Hematopoietic multipotent progenitor cell treated with erythropoietin and hydrocortisone succinate and interleukin-3 and kit ligand, for 4 days (in vitro differentiated cells): ENCODE results near the gene ADCY6.

Experiments
- DNase-seq: peaks from one replicate; pipeline ENCODE4 v3.0.0-alpha.2; 2015

Gene ADCY6

GRCh38 chr12:48788854-48789775, at the start of gene ADCY6:
Gene ADCY6, minus strand, starts transcription at chr12:48789089. Its CDS starts 5,655 bp downstream, at chr12:48783434.
- DNase-seq, result peak; percentile 70

GRCh38 chr12:48838048-48838447, 49.2 kb upstream of the ADCY6 start:
- DNase-seq, result no peak

GRCh38 chr12:48832321-48833060, 43.6 kb upstream of the ADCY6 start:
- no peak for DNase-seq

- no peak for DNase-seq
Measured at GRCh38 chr12:48831257-48831656, 42.4 kb upstream of the ADCY6 start.

GRCh38 chr12:48828841-48829575, 40.1 kb upstream of the ADCY6 start:
- DNase-seq, result no peak

GRCh38 chr12:48828293-48828692, 39.4 kb upstream of the ADCY6 start:
- DNase-seq, result no peak

GRCh38 chr12:48827513-48828096, 38.7 kb upstream of the ADCY6 start:
- DNase-seq, result no peak

GRCh38 chr12:48827026-48827425, 38.1 kb upstream of the ADCY6 start:
- no peak for DNase-seq

GRCh38 chr12:48826209-48826855, 37.4 kb upstream of the ADCY6 start:
- DNase-seq, result no peak

- DNase-seq, result no peak
Measured at GRCh38 chr12:48824905-48825304, 36.0 kb upstream of the ADCY6 start.

- DNase-seq, result no peak
Measured at GRCh38 chr12:48824112-48824511, 35.2 kb upstream of the ADCY6 start.

GRCh38 chr12:48823281-48823680, 34.4 kb upstream of the ADCY6 start:
- no peak for DNase-seq

- DNase-seq, result no peak
Measured at GRCh38 chr12:48822711-48823110, 33.8 kb upstream of the ADCY6 start.

GRCh38 chr12:48822139-48822538, 33.2 kb upstream of the ADCY6 start:
- DNase-seq, result no peak

- no peak for DNase-seq
Measured at GRCh38 chr12:48819986-48820725, 31.3 kb upstream of the ADCY6 start.

- peak; percentile 73 for DNase-seq
Measured at GRCh38 chr12:48818831-48819590, 30.1 kb upstream of the ADCY6 start.

- peak; percentile 74 for DNase-seq
Measured at GRCh38 chr12:48817873-48818830, 29.3 kb upstream of the ADCY6 start, which contains the start of gene CACNB3. Gene CACNB3, plus strand, starts transcription at chr12:48818496. Its CDS starts 434 bp downstream, at chr12:48818930.

- no peak for DNase-seq
Measured at GRCh38 chr12:48816143-48816854, 27.4 kb upstream of the ADCY6 start.
